ENCODE measurements around the gene ATRNL1.

DNA sequence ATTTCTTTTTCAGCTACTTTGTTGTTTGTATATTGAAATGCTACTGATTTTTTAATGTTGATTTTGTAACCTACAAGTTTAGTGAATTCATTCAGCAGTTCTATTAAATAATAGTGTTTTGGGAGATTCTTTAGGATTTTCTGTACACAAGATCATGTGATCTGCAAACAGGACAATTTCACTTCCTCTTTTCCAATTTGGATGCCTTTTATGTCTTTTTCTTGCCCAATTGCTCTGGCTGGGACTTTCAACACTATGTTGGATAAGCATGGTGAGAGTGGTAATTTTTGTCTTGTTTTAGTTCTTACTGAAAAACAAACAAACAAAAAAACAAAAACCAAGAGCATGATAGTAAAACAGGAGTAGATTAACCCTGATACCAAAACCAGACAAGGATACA, 316.2 kb downstream of the ATRNL1 start:
- TF ChIP-seq, protein P1, sequence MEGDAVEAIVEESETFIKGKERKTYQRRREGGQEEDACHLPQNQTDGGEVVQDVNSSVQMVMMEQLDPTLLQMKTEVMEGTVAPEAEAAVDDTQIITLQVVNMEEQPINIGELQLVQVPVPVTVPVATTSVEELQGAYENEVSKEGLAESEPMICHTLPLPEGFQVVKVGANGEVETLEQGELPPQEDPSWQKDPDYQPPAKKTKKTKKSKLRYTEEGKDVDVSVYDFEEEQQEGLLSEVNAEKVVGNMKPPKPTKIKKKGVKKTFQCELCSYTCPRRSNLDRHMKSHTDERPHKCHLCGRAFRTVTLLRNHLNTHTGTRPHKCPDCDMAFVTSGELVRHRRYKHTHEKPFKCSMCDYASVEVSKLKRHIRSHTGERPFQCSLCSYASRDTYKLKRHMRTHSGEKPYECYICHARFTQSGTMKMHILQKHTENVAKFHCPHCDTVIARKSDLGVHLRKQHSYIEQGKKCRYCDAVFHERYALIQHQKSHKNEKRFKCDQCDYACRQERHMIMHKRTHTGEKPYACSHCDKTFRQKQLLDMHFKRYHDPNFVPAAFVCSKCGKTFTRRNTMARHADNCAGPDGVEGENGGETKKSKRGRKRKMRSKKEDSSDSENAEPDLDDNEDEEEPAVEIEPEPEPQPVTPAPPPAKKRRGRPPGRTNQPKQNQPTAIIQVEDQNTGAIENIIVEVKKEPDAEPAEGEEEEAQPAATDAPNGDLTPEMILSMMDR (IDR thresholded peaks at IDR 0.05) = no peak
- TF ChIP-seq FOSL2 (IDR thresholded peaks at IDR 0.05; ENCODE audit: borderline replicate concordance, low read depth) = no peak
